ENCODE measurements around the gene MICU1.

- TF ChIP-seq RBAK (CRISPR knock-in tag; IDR thresholded peaks at IDR 0.05) (no peak), ZBTB26 (CRISPR knock-in tag; IDR thresholded peaks at IDR 0.05; ENCODE audit: borderline replicate concordance) (no peak), MLX (CRISPR knock-in tag; IDR thresholded peaks at IDR 0.05) (no peak), TCF7L2 (IDR thresholded peaks at IDR 0.05; ENCODE audit: low read depth, low read length) (no peak), CTCF (CRISPR knock-in tag; IDR thresholded peaks at IDR 0.05) (no peak), ESRRA (CRISPR knock-in tag; IDR thresholded peaks at IDR 0.05; ENCODE audit: low read depth) (no peak), PRDM15 (CRISPR knock-in tag; IDR thresholded peaks at IDR 0.05) (no peak)
Observed at GRCh38 chr10:72630144-72630543, 4.3 kb upstream of the MICU1 start.

All from HepG2 (cell line).